ENCODE results near the gene AK8. TPM values are rescaled to one million over a fixed set of nuclear protein-coding genes. Genes with fewer than 3 reads are reported as not detected.
A peak's percentile ranks its signal among the peaks of the same experiment; 100 is the strongest.
"Not testable (repeated sequence)": the region's sequence is repeated elsewhere in the genome, so short reads cannot be mapped to it uniquely, and the experiment has no call there.

AK8 gene
- total and polyA plus RNA-seq, 2 donors = 1.8 to 2.3 TPM

GRCh38 chr9:132723809-132724208, 154.3 kb downstream of the AK8 start:
- Histone ChIP-seq H3K36me3 (ENCODE audit: control insufficient read depth in 2 of 2, insufficient read depth in 2 of 2, low read length in 1 of 2) (no peaks in the 10 kb centered on the region), H3K27me3 (ENCODE audit: control insufficient read depth in 2 of 2, insufficient read depth in 1 of 2, low read length in 1 of 2) (peaks cover 0 to 9% of the 10 kb centered on the region in 2 donors), H3K4me1 (ENCODE audit: control insufficient read depth in 2 of 2, insufficient read depth in 2 of 2, low read length in 2 of 2) (no peaks in the 10 kb centered on the region), H3K4me3 (ENCODE audit: low read length in 2 of 2) (no peak overlapping the region), H3K27ac (ENCODE audit: low read depth in 1 of 2, low read length in 1 of 2) (no peak overlapping the region), H3K9me3 (ENCODE audit: control insufficient read depth in 2 of 2, insufficient read depth in 1 of 2, low read length in 1 of 2) (no peaks in the 10 kb centered on the region)
- DNase-seq (ENCODE audit: low read depth in 6 of 9, low spot score in 9 of 9) = no peak
- WGBS = 93% methylated on average over 4 of the region's 4 CpGs

GRCh38 chr9:132722564-132723065, 155.5 kb downstream of the AK8 start:
- H3K4me3 ChIP-seq (ENCODE audit: low read length in 2 of 2) = no peak overlapping the region
- DNase-seq (ENCODE audit: low read depth in 6 of 9, low spot score in 9 of 9) = no peak
- peaks cover 0 to 10% of the 10 kb centered on the region in 2 donors for H3K27me3 ChIP-seq (ENCODE audit: control insufficient read depth in 2 of 2, insufficient read depth in 1 of 2, low read length in 1 of 2)
- peaks cover 0 to 5% of the 10 kb centered on the region in 2 donors for H3K4me1 ChIP-seq (ENCODE audit: control insufficient read depth in 2 of 2, insufficient read depth in 2 of 2, low read length in 2 of 2)
- no peaks in the 10 kb centered on the region for H3K36me3 ChIP-seq (ENCODE audit: control insufficient read depth in 2 of 2, insufficient read depth in 2 of 2, low read length in 1 of 2)
- WGBS = 92% methylated on average over 16 of the region's 16 CpGs
- H3K27ac ChIP-seq (ENCODE audit: low read depth in 1 of 2, low read length in 1 of 2) = no peak overlapping the region
- no peaks in the 10 kb centered on the region for H3K9me3 ChIP-seq (ENCODE audit: control insufficient read depth in 2 of 2, insufficient read depth in 1 of 2, low read length in 1 of 2)

GRCh38 chr9:132721661-132722060, 156.4 kb downstream of the AK8 start:
- DNase-seq (ENCODE audit: low read depth in 6 of 9, low spot score in 9 of 9) = no peak
- Histone ChIP-seq H3K9me3 (ENCODE audit: control insufficient read depth in 2 of 2, insufficient read depth in 1 of 2, low read length in 1 of 2) (no peaks in the 10 kb centered on the region), H3K4me1 (ENCODE audit: control insufficient read depth in 2 of 2, insufficient read depth in 2 of 2, low read length in 2 of 2) (peaks cover 0 to 6% of the 10 kb centered on the region in 2 donors), H3K4me3 (ENCODE audit: low read length in 2 of 2) (no peak overlapping the region), H3K27ac (ENCODE audit: low read depth in 1 of 2, low read length in 1 of 2) (no peak overlapping the region), H3K36me3 (ENCODE audit: control insufficient read depth in 2 of 2, insufficient read depth in 2 of 2, low read length in 1 of 2) (no peaks in the 10 kb centered on the region), H3K27me3 (ENCODE audit: control insufficient read depth in 2 of 2, insufficient read depth in 1 of 2, low read length in 1 of 2) (peaks cover 0 to 17% of the 10 kb centered on the region in 2 donors)
- 93% methylated on average over 12 of the region's 12 CpGs for WGBS

DNA sequence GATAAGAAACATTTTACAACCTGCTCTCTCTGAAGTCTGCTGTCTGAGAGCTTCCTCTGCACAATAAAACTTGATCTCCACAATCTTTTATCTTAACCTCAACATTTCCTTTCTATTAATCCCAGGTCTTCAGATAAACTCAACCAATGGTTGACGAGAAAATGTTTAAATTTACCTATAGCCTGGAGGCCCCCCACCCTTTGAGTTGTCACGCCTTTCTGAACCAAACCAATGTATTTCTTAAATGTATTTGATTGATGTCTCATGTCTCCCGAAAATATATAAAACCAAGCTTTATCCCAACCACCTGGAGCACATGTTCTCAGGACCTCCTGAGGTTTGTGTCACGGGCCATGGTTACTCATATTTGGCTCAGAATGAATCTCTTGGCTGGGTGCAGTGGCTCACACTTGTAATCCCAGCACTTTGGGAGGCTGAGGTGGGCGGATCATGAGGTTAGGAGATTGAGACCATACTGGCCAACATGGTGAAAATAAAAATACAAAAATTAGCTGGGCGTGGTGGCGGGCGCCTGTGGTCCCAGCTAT, 159.6 kb downstream of the AK8 start:
- not testable (repeated sequence) for H3K9me3 ChIP-seq (ENCODE audit: control insufficient read depth in 2 of 2, insufficient read depth in 1 of 2, low read length in 1 of 2); H3K36me3 ChIP-seq (ENCODE audit: control insufficient read depth in 2 of 2, insufficient read depth in 2 of 2, low read length in 1 of 2); H3K4me3 ChIP-seq (ENCODE audit: low read length in 2 of 2); H3K27ac ChIP-seq (ENCODE audit: low read depth in 1 of 2, low read length in 1 of 2); H3K4me1 ChIP-seq (ENCODE audit: control insufficient read depth in 2 of 2, insufficient read depth in 2 of 2, low read length in 2 of 2)
- peaks cover 0 to 20% of the 10 kb centered on the region in 2 donors for H3K27me3 ChIP-seq (ENCODE audit: control insufficient read depth in 2 of 2, insufficient read depth in 1 of 2, low read length in 1 of 2)
- 50% methylated on average over 8 of the region's 8 CpGs for WGBS
- DNase-seq (ENCODE audit: low read depth in 6 of 9, low spot score in 9 of 9) = peak in 1 of 9 donors; percentile 7

GRCh38 chr9:132717326-132717945, 160.6 kb downstream of the AK8 start:
- Histone ChIP-seq H3K27me3 (ENCODE audit: control insufficient read depth in 2 of 2, insufficient read depth in 1 of 2, low read length in 1 of 2) (peaks cover 0 to 20% of the 10 kb centered on the region in 2 donors), H3K27ac (ENCODE audit: low read depth in 1 of 2, low read length in 1 of 2) (no peak overlapping the region), H3K4me1 (ENCODE audit: control insufficient read depth in 2 of 2, insufficient read depth in 2 of 2, low read length in 2 of 2) (peaks cover 0 to 6% of the 10 kb centered on the region in 2 donors), H3K36me3 (ENCODE audit: control insufficient read depth in 2 of 2, insufficient read depth in 2 of 2, low read length in 1 of 2) (no peaks in the 10 kb centered on the region), H3K9me3 (ENCODE audit: control insufficient read depth in 2 of 2, insufficient read depth in 1 of 2, low read length in 1 of 2) (no peaks in the 10 kb centered on the region), H3K4me3 (ENCODE audit: low read length in 2 of 2) (no peak overlapping the region)
- DNase-seq (ENCODE audit: low read depth in 6 of 9, low spot score in 9 of 9) = no peak
- 72% methylated on average over 13 of the region's 13 CpGs for WGBS

DNA sequence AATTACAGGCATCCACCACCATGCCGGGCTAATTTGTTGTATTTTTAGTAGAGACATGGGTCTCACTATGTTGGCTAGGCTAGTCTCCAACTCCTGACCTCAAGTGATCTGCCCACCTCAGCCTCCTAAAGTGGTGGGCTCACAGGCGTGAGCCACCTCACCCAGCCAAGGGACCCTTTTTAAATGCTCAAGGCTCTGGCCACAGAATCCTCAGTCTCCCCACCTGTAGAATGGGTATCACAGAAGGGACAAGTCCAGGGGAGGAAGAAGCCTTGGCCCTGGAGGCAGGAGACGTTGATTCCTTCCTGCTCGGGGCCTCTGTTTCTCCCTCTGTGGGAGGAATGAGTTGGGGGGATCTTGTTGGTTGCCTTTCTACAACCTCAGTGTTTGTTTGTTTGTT, 162.1 kb downstream of the AK8 start:
- no peak for DNase-seq (ENCODE audit: low read depth in 6 of 9, low spot score in 9 of 9)
- Histone ChIP-seq H3K4me3 (ENCODE audit: low read length in 2 of 2) (no peak overlapping the region), H3K27me3 (ENCODE audit: control insufficient read depth in 2 of 2, insufficient read depth in 1 of 2, low read length in 1 of 2) (peaks cover 0 to 20% of the 10 kb centered on the region in 2 donors), H3K4me1 (ENCODE audit: control insufficient read depth in 2 of 2, insufficient read depth in 2 of 2, low read length in 2 of 2) (peaks cover 0 to 6% of the 10 kb centered on the region in 2 donors), H3K9me3 (ENCODE audit: control insufficient read depth in 2 of 2, insufficient read depth in 1 of 2, low read length in 1 of 2) (no peaks in the 10 kb centered on the region), H3K36me3 (ENCODE audit: control insufficient read depth in 2 of 2, insufficient read depth in 2 of 2, low read length in 1 of 2) (no peaks in the 10 kb centered on the region), H3K27ac (ENCODE audit: low read depth in 1 of 2, low read length in 1 of 2) (no peak overlapping the region)
- 99% methylated on average over 4 of the region's 4 CpGs for WGBS

- WGBS = 91% methylated on average over 5 of the region's 5 CpGs
- no peak for DNase-seq (ENCODE audit: low read depth in 6 of 9, low spot score in 9 of 9)
- Histone ChIP-seq H3K27ac (ENCODE audit: low read depth in 1 of 2, low read length in 1 of 2) (no peak overlapping the region), H3K36me3 (ENCODE audit: control insufficient read depth in 2 of 2, insufficient read depth in 2 of 2, low read length in 1 of 2) (no peaks in the 10 kb centered on the region), H3K4me1 (ENCODE audit: control insufficient read depth in 2 of 2, insufficient read depth in 2 of 2, low read length in 2 of 2) (peaks cover 0 to 3% of the 10 kb centered on the region in 2 donors), H3K27me3 (ENCODE audit: control insufficient read depth in 2 of 2, insufficient read depth in 1 of 2, low read length in 1 of 2) (peaks cover 0 to 28% of the 10 kb centered on the region in 2 donors), H3K4me3 (ENCODE audit: low read length in 2 of 2) (no peak overlapping the region), H3K9me3 (ENCODE audit: control insufficient read depth in 2 of 2, insufficient read depth in 1 of 2, low read length in 1 of 2) (no peaks in the 10 kb centered on the region)
These were observed 165.3 kb downstream of the AK8 start for GRCh38 chr9:132712753-132713152.

DNA sequence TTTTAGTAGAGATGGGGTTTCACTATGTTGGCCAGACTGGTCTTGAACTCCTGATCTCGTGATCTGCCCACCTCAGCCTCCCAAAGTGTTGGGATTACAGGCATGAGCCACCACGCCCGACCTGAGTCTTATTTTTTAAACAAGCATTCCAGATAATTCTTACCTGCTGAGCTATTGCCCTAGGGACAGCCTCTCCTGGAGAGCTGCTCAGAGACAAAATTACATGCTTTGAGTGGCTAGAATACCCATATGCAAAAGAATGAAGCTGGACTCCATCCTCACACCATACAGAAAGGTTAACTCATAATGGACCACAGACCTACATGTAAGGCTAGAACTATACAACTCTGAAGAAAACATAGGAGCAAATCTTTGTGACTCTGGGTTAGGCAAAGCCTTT, 166.2 kb downstream of the AK8 start:
- no peaks in the 10 kb centered on the region for H3K9me3 ChIP-seq (ENCODE audit: control insufficient read depth in 2 of 2, insufficient read depth in 1 of 2, low read length in 1 of 2)
- H3K4me3 ChIP-seq (ENCODE audit: low read length in 2 of 2) = no peak overlapping the region
- no peak for DNase-seq (ENCODE audit: low read depth in 6 of 9, low spot score in 9 of 9)
- H3K4me1 ChIP-seq (ENCODE audit: control insufficient read depth in 2 of 2, insufficient read depth in 2 of 2, low read length in 2 of 2) = no peaks in the 10 kb centered on the region
- WGBS = 93% methylated on average over 3 of the region's 3 CpGs
- H3K27me3 ChIP-seq (ENCODE audit: control insufficient read depth in 2 of 2, insufficient read depth in 1 of 2, low read length in 1 of 2) = peaks cover 0 to 19% of the 10 kb centered on the region in 2 donors
- H3K36me3 ChIP-seq (ENCODE audit: control insufficient read depth in 2 of 2, insufficient read depth in 2 of 2, low read length in 1 of 2) = no peaks in the 10 kb centered on the region
- H3K27ac ChIP-seq (ENCODE audit: low read depth in 1 of 2, low read length in 1 of 2) = no peak overlapping the region

DNA sequence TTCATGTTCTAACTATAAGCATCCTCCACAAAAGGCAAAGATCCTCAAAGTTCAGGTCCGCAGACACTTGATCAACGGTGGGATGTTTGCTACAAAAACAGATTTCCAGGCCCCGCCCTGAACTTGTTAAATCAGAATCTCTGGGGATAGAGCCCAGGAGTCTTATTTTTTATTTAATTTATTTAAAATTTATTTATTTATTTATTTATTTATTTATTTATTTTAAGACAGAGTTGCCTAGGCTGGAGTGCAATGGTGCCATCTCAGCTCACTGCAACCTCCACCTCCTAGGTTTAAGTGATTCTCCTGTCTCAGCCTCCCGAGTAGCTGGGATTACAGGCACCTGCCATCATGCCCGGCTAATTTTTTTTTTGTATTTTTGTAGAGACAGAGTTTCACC, 166.9 kb downstream of the AK8 start:
- not testable (repeated sequence) for H3K9me3 ChIP-seq (ENCODE audit: control insufficient read depth in 2 of 2, insufficient read depth in 1 of 2, low read length in 1 of 2); H3K36me3 ChIP-seq (ENCODE audit: control insufficient read depth in 2 of 2, insufficient read depth in 2 of 2, low read length in 1 of 2); H3K27ac ChIP-seq (ENCODE audit: low read depth in 1 of 2, low read length in 1 of 2); H3K4me1 ChIP-seq (ENCODE audit: control insufficient read depth in 2 of 2, insufficient read depth in 2 of 2, low read length in 2 of 2); H3K4me3 ChIP-seq (ENCODE audit: low read length in 2 of 2); DNase-seq (ENCODE audit: low read depth in 6 of 9, low spot score in 9 of 9)
- peaks cover 0 to 14% of the 10 kb centered on the region in 2 donors for H3K27me3 ChIP-seq (ENCODE audit: control insufficient read depth in 2 of 2, insufficient read depth in 1 of 2, low read length in 1 of 2)
- WGBS = 97% methylated on average over 5 of the region's 5 CpGs
